Measurements from ENCODE around the gene ARL15. TPM values are rescaled to one million over a fixed set of nuclear protein-coding genes. Genes with fewer than 3 reads are reported as not detected.

Gene ARL15
- total and polyA plus RNA-seq, 9 of the 15 experiments (the other 6 are each of a cell fraction or from before 2014, with no cell fraction given): 18.5 to 80.4 (median 57.0) TPM

DNA sequence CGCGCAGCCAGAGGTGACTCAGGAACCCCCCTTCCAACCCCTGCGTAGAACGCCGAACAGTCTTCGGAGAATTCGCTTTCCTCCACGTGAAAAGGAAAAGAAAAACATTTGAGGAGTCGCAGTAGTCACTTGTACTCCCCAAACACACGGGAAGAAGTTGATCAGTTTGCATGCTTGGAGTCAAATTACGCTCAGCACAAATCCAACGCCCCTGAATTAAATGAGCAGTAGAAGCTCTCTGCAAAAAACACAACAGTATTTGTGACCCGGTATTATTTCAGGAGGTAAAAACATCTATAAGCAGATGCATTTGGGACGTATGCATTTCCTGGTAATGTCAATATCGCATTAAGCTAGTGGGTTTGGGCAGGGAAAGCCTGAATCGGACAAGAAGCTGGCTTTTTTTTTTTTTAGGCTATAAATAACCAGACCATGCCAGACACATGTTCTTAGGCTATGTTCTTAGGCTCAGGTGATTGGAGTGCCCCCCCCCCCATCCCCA lies 854 bp upstream of the ARL15 start (continued):
- peak; percentile 81 for TF ChIP-seq MEF2A (IDR thresholded peaks at IDR 0.05; ENCODE audit: control insufficient read depth, low read depth, low read length)
- 0 out of 2 replicates have a peak, but pooled peaks have one; percentile 6 for TF ChIP-seq AFF4 (CRISPR knock-in tag; IDR thresholded peaks at IDR 0.05)
- TF ChIP-seq MEIS2 (IDR thresholded peaks at IDR 0.05; ENCODE audit: partially characterized antibody): no peak
- TF ChIP-seq ILF3 (IDR thresholded peaks at IDR 0.05; ENCODE audit: borderline replicate concordance): peak; percentile 51; the same call in 1 of the 2 replicates
- TF ChIP-seq SIN3A (IDR thresholded peaks at IDR 0.05; ENCODE audit: borderline replicate concordance in 2 of 2, control insufficient read depth in 1 of 2, low read depth in 2 of 2, low read length in 2 of 2): 0 out of 4 replicates have a peak, but pooled peaks of 1 of the 2 experiments have one; percentile 32

All from K562 (cell line).